ENCODE data around the gene AURKAIP1.

- no peak for TF ChIP-seq POLR2A (IDR thresholded peaks at IDR 0.05)
- no peak for TF ChIP-seq CTCF (IDR thresholded peaks at IDR 0.05)
Measured at GRCh38 chr1:1351511-1352427, 23.2 kb downstream of the AURKAIP1 start.

All from testis (tissue), 2 donors.